Cortex of kidney (tissue), 1 donor: ENCODE results near the gene THOC6.
"Not testable (repeated sequence)": the region's sequence is repeated elsewhere in the genome, so short reads cannot be mapped to it uniquely, and the experiment has no call there.

ENCODE experiments used
- DNase-seq: peaks from one replicate; lab custom pipeline; 2025; lab: John Stamatoyannopoulos, UW

The THOC6 gene

DNA sequence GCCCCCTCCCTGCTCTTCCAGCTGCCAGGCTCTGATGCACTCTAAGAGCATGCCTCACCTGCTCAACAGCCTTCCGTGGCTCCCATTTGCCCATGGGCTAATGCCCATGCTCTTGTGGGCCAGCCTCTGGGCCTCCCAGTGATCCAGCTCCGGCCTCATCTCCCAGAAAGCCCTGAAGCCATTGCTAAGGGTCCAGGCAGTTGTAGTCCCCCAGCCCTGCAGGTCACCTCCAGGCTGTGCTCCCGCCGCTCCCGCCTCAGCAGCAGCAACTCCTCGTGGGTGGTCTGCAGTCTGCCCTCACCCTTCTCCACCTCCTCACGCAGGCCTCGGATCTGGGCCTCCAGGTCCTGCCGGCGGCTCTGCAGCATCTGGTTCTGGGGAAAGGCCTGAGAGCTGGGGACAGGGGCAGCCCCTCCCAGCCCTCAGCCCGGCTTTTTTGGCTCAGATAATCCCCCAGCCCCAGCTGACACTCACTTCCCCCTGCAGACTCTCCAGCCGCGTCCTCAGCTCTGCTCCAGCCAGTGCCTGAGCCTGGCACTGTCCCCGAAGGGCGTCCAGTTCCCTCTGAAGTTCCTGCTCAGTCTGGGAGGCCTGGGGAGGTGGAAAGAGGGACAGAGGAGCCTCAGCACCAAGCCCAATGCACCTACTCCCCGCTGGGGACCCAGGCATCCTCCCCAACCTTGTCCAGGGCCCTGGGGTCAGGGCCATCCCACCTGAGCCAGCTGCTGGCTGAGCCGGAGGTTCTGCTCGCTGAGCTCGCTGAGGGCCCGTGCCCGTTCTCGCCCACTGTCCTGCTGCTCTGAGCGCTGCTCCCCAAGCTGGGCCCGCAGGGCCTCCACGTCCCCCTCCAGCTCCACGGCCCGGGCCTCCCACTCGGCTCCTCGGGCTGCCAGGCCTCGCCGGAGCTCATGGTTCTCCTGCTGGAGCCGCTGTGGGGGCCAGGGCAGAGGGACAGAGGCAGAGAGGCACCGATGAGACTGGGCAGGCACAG, 6.7 kb downstream of the THOC6 start:
- no peak for DNase-seq

DNA sequence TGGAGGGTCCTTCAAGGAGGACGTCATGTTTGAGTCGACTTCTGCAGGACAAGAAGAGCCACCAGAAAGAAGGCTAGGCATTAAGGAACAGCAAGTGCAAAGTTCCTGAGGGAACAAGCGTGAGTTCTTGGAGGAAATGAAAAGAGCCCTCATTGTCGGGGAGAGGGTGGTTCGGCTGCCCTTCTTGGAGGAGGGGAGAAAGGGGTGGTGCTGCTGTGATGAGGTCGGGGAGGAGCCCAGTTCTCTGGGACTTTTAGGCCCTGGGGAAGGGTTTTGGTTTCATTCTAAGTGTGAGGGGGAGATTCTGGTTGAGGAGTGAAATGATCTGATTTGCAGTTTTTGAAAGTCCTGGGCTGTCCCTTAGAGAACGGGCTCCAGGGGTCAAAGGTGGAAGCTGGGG, 8.8 kb downstream of the THOC6 start:
- no peak for DNase-seq

DNA sequence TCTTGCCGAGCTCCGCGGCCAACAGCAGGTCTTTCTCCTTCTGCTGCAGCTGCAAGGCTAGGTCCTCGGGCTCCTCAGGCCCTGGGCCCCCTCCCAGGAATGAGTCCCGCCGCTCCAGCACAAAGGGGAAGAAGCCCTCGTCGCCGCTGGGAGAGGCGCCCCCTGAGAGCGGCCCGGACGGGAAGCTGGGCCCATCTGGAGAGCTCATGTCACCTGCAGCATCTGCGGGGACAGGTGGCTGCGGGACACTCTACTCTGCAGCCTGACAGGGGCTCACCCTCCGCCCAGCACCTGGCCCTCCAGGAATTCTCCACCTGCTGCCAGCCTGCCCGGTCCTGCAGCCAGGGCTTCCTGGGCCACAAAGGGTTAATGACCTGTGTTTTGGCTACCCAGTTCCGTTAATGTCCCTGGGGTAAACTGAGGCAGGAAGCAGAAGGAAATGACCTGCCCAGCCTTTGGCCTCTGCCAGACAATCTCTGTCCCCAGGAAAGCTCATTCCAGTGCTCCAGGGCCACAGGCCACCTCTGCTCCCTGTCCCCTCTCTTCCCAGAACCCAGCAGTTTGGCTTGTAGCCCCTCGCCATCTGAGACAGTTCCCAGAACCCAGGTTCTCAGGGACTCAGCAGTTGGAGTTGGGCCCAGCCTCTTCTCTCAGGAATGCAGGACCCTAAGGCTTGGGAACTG, 11.6 kb downstream of the THOC6 start:
- no peak for DNase-seq

DNA sequence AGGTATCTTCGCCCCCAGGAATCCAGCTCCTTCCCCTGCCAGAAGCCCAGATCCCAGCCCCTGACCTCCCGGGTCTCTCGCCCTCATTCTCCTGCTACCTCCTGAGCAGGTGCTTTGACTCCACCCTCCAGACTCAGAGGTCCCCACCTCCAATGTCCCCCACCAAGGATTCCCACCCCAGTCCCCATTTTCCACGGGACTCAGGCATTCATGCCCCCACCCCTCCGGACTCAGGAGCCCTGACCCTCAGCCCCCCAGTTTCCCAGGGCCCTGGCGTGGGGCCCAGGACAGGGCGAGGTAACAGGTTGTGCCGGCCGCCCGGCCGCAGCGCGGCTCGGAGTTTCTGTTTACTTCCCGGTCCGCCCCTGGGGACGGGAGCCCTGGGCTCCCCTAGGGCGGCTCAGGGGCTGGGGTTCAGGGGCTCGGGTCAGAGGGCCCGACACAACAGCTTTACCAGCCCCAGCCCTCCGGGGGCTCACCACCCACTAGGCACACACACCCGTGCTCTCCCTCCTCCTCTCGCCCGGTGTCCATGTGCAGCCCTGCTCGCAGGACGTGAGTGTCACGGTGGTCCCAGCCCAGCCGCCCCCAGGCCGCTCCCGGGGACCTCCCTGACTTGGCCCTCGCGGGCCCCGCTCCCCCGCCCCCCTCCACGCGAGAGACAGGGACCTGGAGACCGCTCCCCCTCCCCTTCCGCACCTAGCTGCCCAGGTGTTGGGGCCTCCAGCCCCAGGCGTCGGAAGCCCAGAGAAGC, 12.3 kb downstream of the THOC6 start:
- DNase-seq: no peak

DNA sequence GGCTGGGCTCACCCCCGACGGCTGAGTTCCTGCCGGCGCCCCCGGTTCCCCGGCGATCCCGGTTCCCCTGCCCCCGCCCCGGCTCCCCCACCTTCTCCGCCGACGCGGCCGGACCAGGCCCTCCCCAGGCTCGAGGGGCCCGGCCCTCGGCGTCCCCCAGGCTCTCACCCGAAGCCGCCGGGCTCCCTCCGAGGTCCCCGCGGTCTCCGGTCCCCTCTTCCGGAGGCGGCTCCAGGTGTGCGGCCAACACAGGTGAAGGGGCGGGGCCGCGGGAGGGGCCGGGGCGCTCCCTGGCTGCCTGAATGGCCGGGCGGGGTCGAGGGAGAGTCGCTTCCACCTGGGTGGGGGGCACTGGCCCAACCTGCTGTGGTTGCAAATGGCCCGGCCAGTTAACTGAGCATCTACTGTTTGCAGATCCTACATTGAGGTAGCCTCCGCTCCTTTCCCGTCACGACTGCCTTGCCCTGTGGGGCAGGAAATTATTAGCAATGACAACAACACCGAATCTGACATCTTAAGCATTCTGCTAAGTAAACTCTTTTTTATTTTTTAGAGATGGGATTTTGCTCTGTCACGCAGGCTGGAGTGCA, 13.0 kb downstream of the THOC6 start, which contains the start of gene BICDL2:
BICDL2 (minus strand) TSS at position 219 of the 590 bp plus-strand sequence. CDS start 1,448 bp downstream, outside the sequence.
- DNase-seq: no peak

DNA sequence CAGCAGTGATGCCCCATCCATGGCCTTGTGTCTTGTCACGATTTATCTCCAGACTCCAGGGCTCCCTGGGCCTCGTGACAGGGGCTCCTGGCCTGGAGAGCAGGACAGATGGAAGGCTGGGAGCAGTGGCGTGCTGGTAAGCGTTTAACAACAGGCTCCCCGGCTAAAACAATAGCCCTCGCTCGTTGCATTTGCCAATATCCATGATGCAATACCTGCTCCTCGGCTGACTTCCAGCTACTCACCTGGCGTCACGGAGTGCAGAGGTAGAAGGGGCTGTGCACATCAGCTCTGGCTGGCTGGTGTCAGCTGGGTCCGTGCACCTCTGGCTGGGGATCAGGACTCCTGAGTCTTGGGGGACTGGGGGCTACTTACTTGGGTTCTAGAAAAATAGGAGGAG, 14.4 kb downstream of the THOC6 start:
- no peak for DNase-seq

DNA sequence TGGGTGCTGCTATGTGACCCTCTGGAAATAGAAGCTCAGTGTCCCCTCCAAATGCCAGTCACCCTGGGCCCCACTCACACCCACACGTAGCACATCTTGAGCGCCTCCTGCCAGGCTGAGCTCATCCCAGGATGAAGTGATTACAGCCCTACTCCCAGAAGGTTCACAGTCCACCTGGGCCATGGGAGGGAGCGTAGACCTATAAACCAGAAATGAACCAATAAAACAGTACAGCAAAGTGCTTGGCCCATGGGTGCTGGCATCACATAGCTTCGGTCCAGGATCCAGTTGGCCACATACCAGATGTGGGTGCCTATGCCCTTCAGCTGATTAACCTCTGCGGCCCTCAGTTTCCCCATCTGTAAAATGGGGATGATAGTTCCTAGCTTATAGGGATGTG, 15.1 kb downstream of the THOC6 start:
- no peak for DNase-seq

DNA sequence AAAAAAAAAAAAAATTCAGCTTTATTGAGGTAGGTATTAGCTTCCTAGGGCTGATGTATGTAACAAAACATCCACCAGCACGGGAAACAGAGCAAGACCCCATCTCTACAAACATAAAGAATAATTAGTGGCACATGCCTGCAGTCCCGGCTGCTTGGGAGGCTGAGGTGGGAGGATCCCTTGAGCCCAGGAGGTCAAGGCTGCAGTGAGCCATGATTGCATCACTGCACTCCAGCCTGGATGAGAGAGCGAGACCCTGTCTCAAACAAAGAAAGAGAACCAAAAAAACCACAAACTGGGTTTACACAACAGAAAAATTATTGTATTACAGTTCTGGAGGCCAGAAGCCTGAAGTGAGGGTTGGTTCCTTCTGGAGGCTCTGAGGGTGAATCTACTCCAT, 18.5 kb downstream of the THOC6 start:
- DNase-seq: no peak

DNA sequence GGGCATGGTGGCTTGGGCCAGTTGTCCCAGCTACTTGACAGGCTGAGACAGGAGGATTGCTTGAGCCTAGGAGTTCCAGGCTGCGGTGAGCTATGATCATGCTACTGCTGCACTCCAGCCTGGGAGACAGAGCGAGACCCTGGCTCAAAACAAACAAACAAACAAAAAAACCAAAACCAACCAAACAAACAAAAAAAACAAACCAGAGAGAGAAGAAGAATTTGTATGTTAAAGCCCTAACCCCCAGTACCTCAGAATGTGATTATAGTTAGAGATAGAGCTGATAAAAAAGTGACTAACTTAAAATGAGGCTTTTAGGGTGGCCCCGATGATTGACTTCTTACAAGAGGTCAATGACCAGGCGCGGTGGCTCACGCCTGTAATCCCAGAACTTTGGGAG, 20.9 kb downstream of the THOC6 start:
- DNase-seq: no peak

DNA sequence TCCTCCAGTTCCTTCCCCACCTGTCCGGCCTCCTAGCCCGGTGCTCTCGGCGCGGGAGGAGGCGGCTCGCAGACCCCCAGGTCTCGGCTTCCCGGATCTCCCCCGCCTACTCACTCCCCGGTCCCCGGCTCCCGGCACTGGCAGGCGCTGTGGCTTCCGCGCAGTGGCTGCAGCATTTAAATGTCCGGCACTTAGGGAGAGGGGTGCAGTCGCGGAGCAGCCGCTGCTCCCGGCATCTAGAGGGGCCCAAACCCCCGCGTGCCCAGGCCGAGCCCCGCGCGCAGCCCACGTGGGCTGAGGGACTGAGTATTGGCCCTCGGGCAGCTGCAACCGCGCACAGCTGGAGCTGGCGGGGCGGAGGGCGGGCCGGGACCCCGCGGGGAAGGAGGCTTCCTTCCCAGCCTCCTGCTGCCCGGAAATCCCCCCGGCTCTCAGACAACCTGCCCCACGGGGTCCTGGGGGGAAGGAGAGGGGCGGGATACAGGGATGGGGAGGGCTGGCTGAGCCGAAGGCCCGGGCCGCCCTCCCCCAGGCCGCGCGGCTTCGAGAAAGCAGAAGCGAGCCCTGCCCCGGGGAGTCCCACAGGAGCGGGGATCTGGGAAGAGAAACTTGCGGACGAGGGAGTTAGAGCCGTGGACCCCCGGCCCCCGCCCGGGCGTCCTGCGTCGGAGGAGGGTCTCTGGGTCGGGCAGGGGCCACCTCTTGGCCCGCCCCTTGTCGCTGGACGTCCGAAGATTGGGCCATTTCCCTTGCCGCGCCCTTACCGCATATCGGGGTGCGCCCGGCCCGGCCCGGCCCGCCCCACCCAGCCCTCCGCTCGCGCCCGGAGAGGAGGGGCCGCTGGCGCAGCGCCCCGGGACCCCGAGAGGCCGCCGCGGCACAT, 22.2 kb downstream of the THOC6 start, which contains the start of gene MMP25:
MMP25 (plus strand) TSS at position 804 of the 883 bp plus-strand sequence. CDS start 357 bp downstream, outside the sequence.
- no peak for DNase-seq

DNA sequence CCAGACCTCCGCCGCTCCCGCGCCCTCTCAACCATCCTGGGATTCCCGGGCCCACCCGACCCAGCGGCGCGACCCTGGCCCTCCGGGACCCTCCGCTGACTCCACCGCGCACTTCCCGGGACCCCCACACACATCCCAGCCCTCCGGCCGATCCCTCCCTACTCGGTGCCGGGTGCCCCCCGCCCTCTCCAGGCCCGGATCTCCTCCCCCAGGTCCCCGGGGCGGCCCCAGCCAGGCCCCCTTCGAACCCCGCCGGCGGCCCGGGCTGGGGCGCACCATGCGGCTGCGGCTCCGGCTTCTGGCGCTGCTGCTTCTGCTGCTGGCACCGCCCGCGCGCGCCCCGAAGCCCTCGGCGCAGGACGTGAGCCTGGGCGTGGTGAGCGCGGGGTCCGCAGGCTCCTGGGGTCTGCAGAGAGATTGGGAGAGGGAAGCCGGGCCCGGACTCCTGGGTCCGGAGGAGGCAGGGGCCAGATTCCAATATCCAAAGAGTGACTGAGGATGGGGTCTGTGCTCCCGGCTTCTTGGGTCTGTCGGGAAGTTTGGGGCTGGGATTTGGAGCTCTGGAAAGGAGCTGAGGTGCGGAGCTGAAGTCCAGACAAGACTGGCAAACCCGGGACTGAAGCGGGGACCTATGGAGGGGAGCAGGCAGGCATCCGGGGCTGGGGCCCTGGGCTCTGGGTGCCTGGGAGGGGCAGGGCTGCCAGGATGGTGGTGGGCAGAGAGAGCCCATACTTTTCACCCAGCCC, 23.0 kb downstream of the THOC6 start:
- no peak for DNase-seq

DNA sequence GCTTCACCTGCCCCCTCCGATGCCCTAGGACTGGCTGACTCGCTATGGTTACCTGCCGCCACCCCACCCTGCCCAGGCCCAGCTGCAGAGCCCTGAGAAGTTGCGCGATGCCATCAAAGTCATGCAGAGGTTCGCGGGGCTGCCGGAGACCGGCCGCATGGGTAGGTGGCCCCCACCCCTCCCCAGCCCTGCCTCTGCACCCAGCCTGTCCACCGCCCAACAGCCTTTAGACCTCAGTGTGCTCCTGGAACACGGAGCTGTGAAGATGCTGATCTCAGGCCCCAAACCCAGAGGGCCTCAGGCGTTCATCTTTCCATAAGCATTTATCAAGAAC, 23.5 kb downstream of the THOC6 start:
- no peak for DNase-seq

DNA sequence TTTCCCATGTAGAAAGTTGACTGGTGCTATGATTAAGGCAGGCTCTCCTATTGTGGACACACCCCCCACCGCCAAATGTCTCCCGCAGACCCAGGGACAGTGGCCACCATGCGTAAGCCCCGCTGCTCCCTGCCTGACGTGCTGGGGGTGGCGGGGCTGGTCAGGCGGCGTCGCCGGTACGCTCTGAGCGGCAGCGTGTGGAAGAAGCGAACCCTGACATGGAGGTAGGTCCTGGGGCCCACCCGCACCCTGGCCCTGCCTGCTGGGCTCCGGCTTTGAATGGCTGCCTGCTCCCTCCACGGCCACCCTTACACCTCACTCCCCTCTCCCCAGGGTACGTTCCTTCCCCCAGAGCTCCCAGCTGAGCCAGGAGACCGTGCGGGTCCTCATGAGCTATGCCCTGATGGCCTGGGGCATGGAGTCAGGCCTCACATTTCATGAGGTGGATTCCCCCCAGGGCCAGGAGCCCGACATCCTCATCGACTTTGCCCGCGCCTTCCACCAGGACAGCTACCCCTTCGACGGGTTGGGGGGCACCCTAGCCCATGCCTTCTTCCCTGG, 26.2 kb downstream of the THOC6 start:
- no peak for DNase-seq

DNA sequence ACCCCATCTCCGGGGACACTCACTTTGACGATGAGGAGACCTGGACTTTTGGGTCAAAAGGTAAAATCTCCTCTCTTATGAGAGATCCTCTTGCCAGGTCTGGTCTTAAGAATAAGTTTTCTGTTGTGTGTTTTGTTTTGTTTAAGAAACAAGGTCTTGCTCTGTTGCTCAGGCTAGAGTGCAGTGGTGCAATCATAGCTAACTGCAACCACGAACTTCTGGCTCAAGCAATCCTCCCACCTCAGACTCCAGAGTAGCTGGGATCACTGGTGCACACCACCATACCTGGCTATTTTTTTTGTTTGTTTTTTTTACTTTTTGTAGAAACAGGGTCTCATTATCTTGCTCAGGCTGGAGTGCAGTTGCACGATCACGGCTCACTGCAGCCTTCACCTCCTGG, 26.7 kb downstream of the THOC6 start:
- no peak for DNase-seq

DNA sequence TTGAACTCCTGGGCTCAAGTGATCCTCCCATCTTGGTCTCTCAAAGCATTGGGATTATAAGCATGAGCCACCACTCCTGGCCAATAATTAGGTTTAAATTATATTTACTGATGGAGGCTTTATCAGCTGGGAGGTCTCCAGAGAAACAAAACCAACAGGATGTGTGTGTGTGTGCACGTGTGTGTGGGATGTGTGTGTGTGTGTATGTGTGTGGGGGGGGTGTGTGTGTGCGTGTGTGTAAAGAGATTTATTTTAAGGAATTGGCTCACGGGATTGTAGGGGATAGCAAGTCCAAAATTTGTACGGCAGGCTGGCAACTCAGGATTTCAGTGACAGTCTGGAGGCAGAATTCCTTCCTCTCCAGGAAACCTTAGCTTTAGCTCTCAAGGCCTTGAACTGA, 27.2 kb downstream of the THOC6 start:
- DNase-seq: no peak

DNA sequence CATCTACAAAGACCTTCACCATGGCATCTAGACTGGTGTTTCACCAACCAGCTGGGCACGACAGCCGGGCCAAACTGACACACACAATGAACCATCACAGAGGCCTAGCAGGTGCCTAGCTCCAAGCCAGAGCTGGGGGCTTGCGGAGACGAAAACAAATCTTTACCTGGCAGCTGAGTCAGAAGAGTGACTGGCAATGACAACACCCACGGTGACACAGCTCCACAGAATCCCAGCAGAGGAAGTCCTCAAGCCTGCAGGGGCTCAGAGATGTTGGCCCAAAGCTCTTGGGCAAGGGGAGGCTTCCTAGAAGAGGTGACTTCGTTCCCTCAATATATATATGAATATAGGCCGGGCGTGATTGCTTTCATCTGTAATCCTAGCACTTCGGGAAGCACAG, 27.7 kb downstream of the THOC6 start:
- DNase-seq: no peak

DNA sequence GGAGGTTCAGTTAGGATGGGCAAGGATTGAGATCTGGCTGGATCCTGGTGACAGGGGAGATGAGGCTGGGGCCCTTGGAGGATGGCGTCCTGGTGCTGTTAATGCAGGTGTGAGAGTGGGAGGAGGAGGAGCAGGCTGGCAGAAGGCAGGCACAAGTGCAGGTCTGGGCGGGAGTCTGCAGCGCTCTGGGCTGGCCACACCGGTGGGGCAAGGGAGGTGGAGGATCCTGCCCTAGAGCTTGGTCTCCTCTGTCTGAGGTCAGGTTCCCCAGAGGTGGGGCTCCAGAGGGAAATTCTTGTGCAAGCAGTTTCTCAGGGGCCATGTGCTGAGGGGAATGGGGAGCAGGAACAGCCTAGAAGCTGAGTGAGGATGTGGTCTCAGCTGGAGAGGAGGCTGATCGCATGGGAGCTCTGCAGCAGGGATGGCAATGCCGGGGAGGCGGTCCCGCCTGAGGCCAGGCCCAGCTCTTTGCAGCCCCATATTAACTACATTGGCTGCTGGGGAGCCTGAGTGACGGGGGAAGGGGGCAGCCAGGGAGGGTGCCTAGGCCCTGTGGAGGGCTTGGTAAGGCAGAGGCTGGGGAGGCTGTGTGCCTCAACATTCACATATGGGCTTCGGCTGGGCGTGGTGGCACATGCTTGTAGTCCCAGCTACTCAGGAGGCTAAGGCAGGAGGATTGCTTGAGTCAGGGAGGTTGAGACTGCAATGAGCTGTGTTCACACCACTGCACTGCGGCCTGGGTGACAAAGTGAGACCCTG, 28.9 kb downstream of the THOC6 start:
- DNase-seq: not testable (repeated sequence)

DNA sequence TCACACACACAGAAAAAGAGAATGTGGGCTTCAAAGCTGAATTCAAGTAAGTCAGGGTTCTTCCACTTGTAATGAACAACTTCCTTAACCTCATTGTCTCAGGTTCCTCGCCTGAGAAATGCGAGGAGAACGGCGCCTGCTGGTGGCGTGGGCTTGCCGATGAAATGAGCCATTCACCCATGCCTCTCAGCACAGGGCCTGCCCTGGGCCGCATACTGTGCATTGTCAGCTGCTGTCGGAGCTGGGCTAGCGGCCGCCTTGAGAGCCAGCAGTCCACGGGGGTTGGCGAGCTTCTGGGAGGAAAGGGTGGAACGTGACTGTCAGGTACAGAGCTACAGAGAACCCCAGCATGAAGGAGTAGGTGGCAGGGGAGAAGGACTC, 29.5 kb downstream of the THOC6 start:
- DNase-seq: not testable (repeated sequence)
